Upper lobe of left lung (tissue), 6 donors: ENCODE results near the gene POLA2. TPM values are rescaled to one million over a fixed set of nuclear protein-coding genes. Genes with fewer than 3 reads are reported as not detected.

Experiments used
- ATAC-seq, 2 donors: fragments of 200-7000 bp; cut with Tn5 transposase; one replicate each; pipeline ENCODE4 v1.9.1; 2022; ENCODE audit warnings: mild to moderate bottlenecking in 2 of 2, moderate library complexity in 2 of 2; ENCODE audit not compliant: low FRiP score in 2 of 2
- DNase-seq, 2 donors: peaks; one replicate each; pipeline ENCODE4 v3.0.0-alpha.2; 2019 to 2020
- H3K27ac ChIP-seq, 4 donors: fragments of 200-600 bp; sonication (generic); one replicate each; pipeline ENCODE4 v1.5.1; 2016 to 2019
- H3K27me3 ChIP-seq, 4 donors: fragments of 200-600 bp; sonication (generic); one replicate each; pipeline ENCODE4 v1.5.1; 2017 to 2019
- H3K36me3 ChIP-seq, 4 donors: fragments of 200-600 bp; sonication (generic); one replicate each; pipeline ENCODE4 v1.5.1; 2016 to 2019
- H3K4me1 ChIP-seq, 4 donors: fragments of 200-600 bp; sonication (generic); one replicate each; pipeline ENCODE4 v1.5.1; 2018 to 2019
- H3K4me3 ChIP-seq, 4 donors: fragments of 200-600 bp; sonication (generic); one replicate each; pipeline ENCODE4 v1.5.1; 2017 to 2019; ENCODE audit warnings: mild to moderate bottlenecking in 2 of 4, moderate library complexity in 1 of 4
- H3K9me3 ChIP-seq, 4 donors: fragments of 200-600 bp; sonication (generic); one replicate each; pipeline ENCODE4 v1.5.1; 2018 to 2019
- CTCF ChIP-seq, 6 experiments: fragments of 450-650 bp in 4 of 6; fragments of 200-600 bp in 2 of 6; sonication (generic) in 2 of 6; IDR thresholded peaks; one replicate each; pipeline ENCODE4 v1.5.1; 2016 to 2019; ENCODE audit warnings: antibody characterized with exemption in 6 of 6
- EP300 ChIP-seq, 4 donors: sonication (generic); formaldehyde crosslinking; IDR thresholded peaks; one replicate each; pipeline ENCODE4 v1.5.1; 2017; ENCODE audit warnings: antibody characterized with exemption in 4 of 4, control low read depth in 2 of 4
- POLR2A ChIP-seq, 4 donors: fragments of 450-650 bp; IDR thresholded peaks; one replicate each; pipeline ENCODE4 v1.5.1; 2016 to 2017; ENCODE audit warnings: antibody characterized with exemption in 4 of 4, mild to moderate bottlenecking in 2 of 4
- POLR2AphosphoS5 ChIP-seq, 2 donors: sonication (generic); formaldehyde crosslinking; IDR thresholded peaks; one replicate each; pipeline ENCODE4 v1.5.1; 2017; ENCODE audit warnings: antibody characterized with exemption in 2 of 2
- WGBS, 2 donors: methylation state at CpG; one replicate each; pipeline ENCODE4 v1.1.5; 2017 to 2018; 5-methylcytosine and 5-hydroxymethylcytosine counted together
- total RNA-seq, 6 donors: library from RNA; depleted of rRNA in 4 of 6; stranded (reverse); fragments of >200 nt in 4 of 6; gene quantifications; one replicate each; pipeline versions ENCODE4 v1.1.0 to v1.2.1, GENCODE V29; 2016 to 2021
- donor health status: DM: no; HTN: no; CAD: no; lungs with moderate emphysema.
- donor health status: DM: no; HTN: yes; CAD: no; lungs with severe emphysema.

The POLA2 gene
- total RNA-seq, 6 donors from 2014 or later: 6.0 to 19.9 (median 8.7) TPM

GRCh38 chr11:65286686-65287085 is 24.9 kb downstream of the POLA2 start:
- ATAC-seq: no peak
- Histone ChIP-seq H3K27me3 (no peaks in the 10 kb centered on the region), H3K4me1 (peaks cover 19 to 26% (median 22%) of the 10 kb centered on the region in 4 donors), H3K36me3 (peaks cover 3 to 45% (median 14%) of the 10 kb centered on the region in 4 donors), H3K4me3 (no peak overlapping the region), H3K9me3 (no peaks in the 10 kb centered on the region), H3K27ac (no peak overlapping the region)
- WGBS, 2 donors: 91 to 92% methylated on average over 3 to 4 of the region's 4 CpGs
- no peak for DNase-seq
- TF ChIP-seq CTCF (IDR thresholded peaks at IDR 0.05) (no peak), EP300 (IDR thresholded peaks at IDR 0.05) (no peak), POLR2AphosphoS5 (IDR thresholded peaks at IDR 0.05) (no peak), POLR2A (IDR thresholded peaks at IDR 0.05) (no peak)

GRCh38 chr11:65287601-65288000 is 25.8 kb downstream of the POLA2 start:
- TF ChIP-seq POLR2AphosphoS5 (IDR thresholded peaks at IDR 0.05) (no peak), POLR2A (IDR thresholded peaks at IDR 0.05) (no peak), EP300 (IDR thresholded peaks at IDR 0.05) (no peak), CTCF (IDR thresholded peaks at IDR 0.05) (no peak)
- DNase-seq (no peak), ATAC-seq (no peak)
- H3K4me3 ChIP-seq: no peak overlapping the region
- peak overlapping the region in 1 of 4 donors; percentile 35 for H3K27ac ChIP-seq
- peaks cover 29 to 35% (median 31%) of the 10 kb centered on the region in 4 donors for H3K4me1 ChIP-seq
- no peaks in the 10 kb centered on the region for H3K9me3 ChIP-seq
- H3K36me3 ChIP-seq: peaks cover 0 to 36% (median 8%) of the 10 kb centered on the region in 4 donors
- 93 to 95% methylated on average over 2 of the region's 2 CpGs for WGBS, 2 donors
- no peaks in the 10 kb centered on the region for H3K27me3 ChIP-seq

GRCh38 chr11:65288706-65289536 is 27.2 kb downstream of the POLA2 start:
- no peak for TF ChIP-seq CTCF (IDR thresholded peaks at IDR 0.05)
- no peak for TF ChIP-seq POLR2A (IDR thresholded peaks at IDR 0.05)
- no peak for TF ChIP-seq EP300 (IDR thresholded peaks at IDR 0.05)
- no peak for TF ChIP-seq POLR2AphosphoS5 (IDR thresholded peaks at IDR 0.05)
- WGBS, 2 donors: 74 to 79% methylated on average over 6 of the region's 6 CpGs
- Histone ChIP-seq H3K27ac (peak overlapping the region; percentile 89 to 94 (median 92)), H3K4me1 (peaks cover 34 to 44% (median 40%) of the 10 kb centered on the region in 4 donors), H3K27me3 (no peaks in the 10 kb centered on the region), H3K36me3 (peaks cover 0 to 28% (median 6%) of the 10 kb centered on the region in 4 donors), H3K9me3 (no peaks in the 10 kb centered on the region), H3K4me3 (no peak overlapping the region)
- ATAC-seq (no peak), DNase-seq (no peak)

- Histone ChIP-seq H3K27ac (peak overlapping the region; percentile 89 to 94 (median 92)), H3K9me3 (no peaks in the 10 kb centered on the region), H3K4me3 (peak overlapping the region in 1 of 4 donors; percentile 2), H3K27me3 (no peaks in the 10 kb centered on the region), H3K4me1 (peaks cover 34 to 46% (median 41%) of the 10 kb centered on the region in 4 donors), H3K36me3 (peaks cover 2 to 36% (median 10%) of the 10 kb centered on the region in 4 donors)
- ATAC-seq (peak; percentile 93 to 96), DNase-seq (peak in 1 of 2 donors; percentile 94)
- 9 to 11% methylated on average over 8 of the region's 8 CpGs for WGBS, 2 donors
- TF ChIP-seq POLR2AphosphoS5 (IDR thresholded peaks at IDR 0.05) (peak; percentile 95 to 97), POLR2A (IDR thresholded peaks at IDR 0.05) (peak in 1 of 4 donors; percentile 39), EP300 (IDR thresholded peaks at IDR 0.05) (peak in 3 of 4 donors; percentile 27 to 90 (median 61)), CTCF (IDR thresholded peaks at IDR 0.05) (no peak)
Measured at GRCh38 chr11:65290448-65291165, 28.8 kb downstream of the POLA2 start.
